ACC112 (cell line): ENCODE measurements around the gene KRT15.
A peak's percentile ranks its signal among the peaks of the same experiment; 100 is the strongest.

Experiments used
- H2AFZ ChIP-seq: fragments of 200-600 bp; sonication (generic); one replicate; pipeline ENCODE4 v1.6.0; 2017; ENCODE audit warnings: antibody characterized with exemption, low read length; ENCODE audit not compliant: unreplicated experiment
- H3K27ac ChIP-seq: fragments of 200-600 bp; sonication (generic); 2 replicates; pipeline ENCODE4 v1.5.1; 2014; ENCODE audit warnings: low read depth, mild to moderate bottlenecking, antibody characterized with exemption, low read length, moderate library complexity
- H3K27me3 ChIP-seq: fragments of 200-600 bp; sonication (generic); 2 replicates; pipeline ENCODE4 v1.6.1; 2014; ENCODE audit warnings: mild to moderate bottlenecking, antibody characterized with exemption, low read length, moderate library complexity, mixed read lengths; ENCODE audit not compliant: insufficient read depth
- H3K36me3 ChIP-seq: fragments of 200-600 bp; sonication (generic); 2 replicates; pipeline ENCODE4 v1.6.1; 2016; ENCODE audit warnings: mild to moderate bottlenecking, antibody characterized with exemption, low read length, moderate library complexity, mixed read lengths; ENCODE audit not compliant: insufficient read depth
- H3K4me1 ChIP-seq: fragments of 200-600 bp; sonication (generic); one replicate; pipeline ENCODE4 v1.6.1; 2016; ENCODE audit warnings: low read length, mixed read lengths; ENCODE audit not compliant: insufficient read depth, unreplicated experiment, control insufficient read depth
- H3K4me3 ChIP-seq: fragments of 200-600 bp; sonication (generic); 2 replicates; pipeline ENCODE4 v1.5.1; 2014; ENCODE audit warnings: mild to moderate bottlenecking, low read depth, low read length
- H3K79me2 ChIP-seq: fragments of 200-600 bp; sonication (generic); one replicate; pipeline ENCODE4 v1.6.0; 2016; ENCODE audit warnings: low read length; ENCODE audit not compliant: control insufficient read depth, unreplicated experiment, insufficient read depth

The KRT15 gene

DNA sequence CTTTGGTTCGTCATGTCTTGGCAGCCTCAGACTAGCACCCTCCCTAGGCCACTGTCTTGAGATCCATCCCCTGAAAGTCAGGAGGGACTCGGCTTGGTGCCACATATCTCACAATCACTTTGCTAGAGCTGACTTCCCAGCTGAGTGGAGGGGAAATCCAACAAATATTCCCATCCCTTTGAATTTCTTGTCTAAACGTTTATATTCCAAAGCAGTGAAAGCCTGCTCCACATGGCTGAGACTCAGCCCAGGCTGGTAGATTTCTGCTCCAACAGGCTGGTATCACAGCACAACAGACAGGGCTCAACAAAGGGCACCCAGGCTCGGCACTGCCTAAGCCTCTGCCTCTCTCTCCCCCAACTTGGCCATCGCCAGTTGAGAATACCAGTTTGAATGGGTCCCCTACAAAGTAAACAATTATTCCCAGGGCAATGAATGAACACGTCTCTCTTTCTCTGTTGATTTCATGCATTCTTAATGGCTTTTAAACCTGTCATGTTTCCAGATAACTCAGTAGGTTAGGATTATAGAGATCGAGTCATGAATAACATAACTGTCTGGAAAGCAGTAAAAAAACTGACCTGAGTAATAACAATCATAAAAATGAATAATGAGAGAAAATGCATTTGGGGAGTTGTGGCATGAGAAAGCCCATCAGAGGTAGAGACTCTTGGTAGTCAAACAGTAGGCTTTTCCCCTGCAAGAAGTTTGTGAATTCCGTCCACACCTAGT is 14.3 kb downstream of the KRT15 start:
- Histone ChIP-seq H3K4me1 (peaks cover 13% of the 10 kb centered on the region), H3K27ac (no peak overlapping the region), H3K4me3 (no peak overlapping the region), H3K27me3 (no peaks in the 10 kb centered on the region), H2AFZ (no peak overlapping the region), H3K36me3 (no peaks in the 10 kb centered on the region), H3K79me2 (no peaks in the 10 kb centered on the region)

DNA sequence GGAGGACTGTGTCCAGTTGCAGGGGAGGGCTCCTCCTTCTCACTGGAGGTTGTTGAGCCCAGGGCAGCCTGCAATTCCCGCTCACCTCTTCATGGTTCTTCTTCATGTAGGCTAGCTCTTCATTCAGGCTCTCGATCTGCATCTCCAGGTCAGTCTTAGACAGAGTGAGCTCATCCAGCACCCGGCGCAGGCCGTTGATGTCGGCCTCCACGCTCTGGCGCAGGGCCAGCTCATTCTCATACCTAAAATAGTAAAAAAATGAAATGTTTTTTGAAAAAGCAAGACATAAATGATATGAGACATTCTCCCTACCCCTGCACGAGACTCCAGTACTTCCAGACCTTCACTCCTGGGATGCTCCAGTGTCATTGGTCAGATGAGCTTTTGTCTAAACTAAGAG is 15.5 kb downstream of the KRT15 start:
- Histone ChIP-seq H3K27me3 (no peaks in the 10 kb centered on the region), H3K27ac (no peak overlapping the region), H3K4me3 (no peak overlapping the region), H2AFZ (no peak overlapping the region), H3K79me2 (no peaks in the 10 kb centered on the region), H3K4me1 (peaks cover 13% of the 10 kb centered on the region), H3K36me3 (no peaks in the 10 kb centered on the region)

DNA sequence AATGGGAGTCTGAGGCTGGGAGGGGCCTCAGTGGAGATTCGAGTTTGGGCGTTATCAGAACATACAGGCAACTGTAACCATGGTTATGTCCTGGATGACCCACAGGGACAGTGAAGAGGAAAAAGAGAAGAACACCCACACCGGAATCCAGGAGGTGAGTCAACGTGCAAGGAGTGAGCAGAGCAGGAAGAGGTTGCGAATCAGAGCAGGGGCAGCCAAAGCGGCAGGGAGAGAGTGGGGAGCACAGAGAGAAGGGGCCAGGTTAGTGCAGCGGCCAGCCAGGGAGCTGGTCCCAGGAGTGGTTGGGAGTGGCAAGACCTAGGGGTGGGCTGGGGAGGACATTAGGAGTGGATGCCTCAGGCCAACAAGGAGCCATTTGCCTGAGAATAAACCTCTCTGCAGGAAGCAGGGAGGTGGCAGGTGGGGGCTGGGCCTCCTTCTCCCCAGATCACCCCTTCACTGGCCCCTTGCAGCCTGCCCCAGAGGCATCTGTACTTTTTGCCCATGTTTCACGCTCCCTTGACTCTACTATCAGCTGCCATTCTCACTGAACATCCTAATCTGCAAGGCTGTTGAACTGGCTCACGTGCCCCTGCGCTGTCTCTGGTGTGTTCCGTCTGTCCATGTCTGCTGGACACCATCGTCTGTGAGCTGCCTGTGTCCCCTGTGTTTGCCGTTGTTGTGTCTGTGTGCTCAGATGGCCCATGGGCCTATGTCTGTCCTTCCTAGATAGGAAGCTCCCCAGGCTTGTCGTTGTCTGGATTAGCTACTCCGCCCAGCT is 18.4 kb downstream of the KRT15 start:
- peak overlapping the region; percentile 29 for H2AFZ ChIP-seq
- H3K27me3 ChIP-seq: no peaks in the 10 kb centered on the region
- peaks cover 17% of the 10 kb centered on the region for H3K4me1 ChIP-seq
- H3K79me2 ChIP-seq: no peaks in the 10 kb centered on the region
- no peak overlapping the region for H3K4me3 ChIP-seq
- H3K36me3 ChIP-seq: no peaks in the 10 kb centered on the region
- peak overlapping the region; percentile 31; the same call in 1 of the 2 replicates for H3K27ac ChIP-seq

DNA sequence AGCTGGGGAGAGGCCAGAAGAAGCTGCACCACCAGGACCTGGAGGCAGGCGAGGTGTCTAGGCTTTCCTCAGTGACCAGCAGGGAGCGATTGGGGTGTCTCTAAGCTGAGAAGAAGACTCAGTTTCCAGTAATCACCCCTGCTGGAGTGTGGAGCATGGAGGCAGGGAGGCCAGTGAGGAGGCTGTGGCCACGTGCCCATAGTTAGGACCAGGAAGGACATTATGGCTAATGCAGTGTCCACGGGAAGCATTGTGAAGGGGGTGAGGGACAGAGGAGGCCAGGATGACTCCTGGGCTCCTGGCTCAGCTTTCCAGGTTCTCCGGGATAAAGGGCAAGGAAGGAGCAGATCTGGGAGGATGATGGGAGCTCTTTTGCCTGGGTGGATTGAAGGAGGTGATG is 19.0 kb downstream of the KRT15 start:
- no peak overlapping the region for H3K4me3 ChIP-seq
- H3K27ac ChIP-seq: peak overlapping the region; percentile 31
- no peak overlapping the region for H2AFZ ChIP-seq
- H3K36me3 ChIP-seq: no peaks in the 10 kb centered on the region
- H3K79me2 ChIP-seq: no peaks in the 10 kb centered on the region
- peaks cover 21% of the 10 kb centered on the region for H3K4me1 ChIP-seq
- no peaks in the 10 kb centered on the region for H3K27me3 ChIP-seq

DNA sequence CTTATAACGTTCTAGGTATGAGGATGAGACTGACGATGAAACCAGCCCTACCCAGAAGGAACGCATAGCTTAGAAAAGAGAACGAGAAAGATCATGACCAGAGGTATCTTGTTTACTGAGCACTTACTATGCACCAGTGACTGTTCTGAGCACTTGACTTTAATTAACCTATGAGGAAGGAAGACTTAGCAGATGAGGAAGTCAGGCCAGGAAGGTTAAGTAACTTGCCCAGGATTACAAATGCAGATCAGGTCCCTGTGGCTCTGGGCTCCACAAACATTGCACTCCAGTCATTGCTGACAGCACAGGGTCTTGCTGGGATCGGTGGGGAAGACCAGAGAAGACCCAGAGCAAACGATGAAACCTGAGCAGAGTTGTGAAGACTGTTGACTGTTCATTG is 20.4 kb downstream of the KRT15 start:
- no peaks in the 10 kb centered on the region for H3K36me3 ChIP-seq
- H2AFZ ChIP-seq: no peak overlapping the region
- no peaks in the 10 kb centered on the region for H3K79me2 ChIP-seq
- H3K4me3 ChIP-seq: no peak overlapping the region
- H3K4me1 ChIP-seq: peaks cover 28% of the 10 kb centered on the region
- H3K27me3 ChIP-seq: no peaks in the 10 kb centered on the region
- no peak overlapping the region for H3K27ac ChIP-seq

DNA sequence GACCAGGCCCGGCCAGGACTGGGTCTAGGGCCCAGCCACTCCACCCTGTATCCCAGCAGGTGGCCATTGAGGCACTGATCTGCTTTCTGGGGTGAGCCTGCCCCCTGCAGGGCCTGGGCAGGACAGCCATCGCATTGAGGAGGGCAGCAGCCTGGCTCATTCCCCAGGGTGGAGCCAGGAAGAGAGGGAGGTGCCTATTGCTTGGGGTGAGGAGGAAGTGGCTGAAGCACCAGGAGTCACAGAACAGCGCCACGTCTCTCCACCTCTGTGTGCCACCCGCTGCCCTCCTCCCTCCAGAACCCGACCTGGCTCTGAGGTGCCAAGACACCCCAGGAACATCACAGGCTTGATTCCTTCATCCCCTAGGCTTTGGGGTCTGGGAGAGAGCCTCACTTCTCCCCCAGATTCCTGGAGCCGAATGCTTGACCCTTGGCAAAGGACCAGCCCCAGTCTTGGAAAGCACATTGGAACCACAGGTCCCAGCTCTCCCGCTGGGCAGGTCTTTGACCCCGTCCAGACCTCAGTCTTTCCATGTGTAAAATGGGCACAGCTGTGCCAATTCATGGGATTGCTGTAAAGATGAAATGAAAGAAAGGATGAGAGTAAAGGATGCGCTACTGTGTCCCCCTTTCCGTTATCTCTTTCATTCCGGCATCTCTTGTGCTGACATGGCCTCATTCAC is 21.7 kb downstream of the KRT15 start:
- peak overlapping the region; percentile 28 for H2AFZ ChIP-seq
- 0 out of 2 replicates have a peak overlapping the region, but pooled peaks have one; percentile 14 for H3K27ac ChIP-seq
- H3K79me2 ChIP-seq: no peaks in the 10 kb centered on the region
- no peaks in the 10 kb centered on the region for H3K36me3 ChIP-seq
- no peak overlapping the region for H3K4me3 ChIP-seq
- H3K4me1 ChIP-seq: peaks cover 40% of the 10 kb centered on the region
- no peaks in the 10 kb centered on the region for H3K27me3 ChIP-seq

DNA sequence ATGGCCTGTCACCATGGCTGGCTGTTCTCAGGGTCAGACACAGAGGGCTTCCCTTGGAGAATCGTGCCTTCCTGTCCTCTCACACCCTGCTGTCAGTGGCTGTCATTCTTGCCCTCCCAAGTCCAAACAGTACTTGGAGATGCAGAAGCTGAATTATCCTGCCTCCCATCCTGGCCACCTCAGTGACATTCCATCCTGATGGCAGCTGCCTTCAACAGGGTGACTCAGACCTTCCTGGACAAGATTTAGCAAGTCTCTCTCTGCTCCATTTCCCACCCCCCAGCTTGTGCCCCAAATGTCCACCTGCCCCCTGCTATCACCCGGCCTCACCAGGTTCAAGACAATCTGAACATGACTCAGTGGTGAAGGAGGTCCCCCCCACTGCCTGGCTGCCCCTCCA is 24.2 kb downstream of the KRT15 start:
- Histone ChIP-seq H3K4me3 (no peak overlapping the region), H3K36me3 (no peaks in the 10 kb centered on the region), H3K79me2 (no peaks in the 10 kb centered on the region), H3K27me3 (no peaks in the 10 kb centered on the region), H3K27ac (no peak overlapping the region), H2AFZ (no peak overlapping the region), H3K4me1 (peaks cover 28% of the 10 kb centered on the region)

DNA sequence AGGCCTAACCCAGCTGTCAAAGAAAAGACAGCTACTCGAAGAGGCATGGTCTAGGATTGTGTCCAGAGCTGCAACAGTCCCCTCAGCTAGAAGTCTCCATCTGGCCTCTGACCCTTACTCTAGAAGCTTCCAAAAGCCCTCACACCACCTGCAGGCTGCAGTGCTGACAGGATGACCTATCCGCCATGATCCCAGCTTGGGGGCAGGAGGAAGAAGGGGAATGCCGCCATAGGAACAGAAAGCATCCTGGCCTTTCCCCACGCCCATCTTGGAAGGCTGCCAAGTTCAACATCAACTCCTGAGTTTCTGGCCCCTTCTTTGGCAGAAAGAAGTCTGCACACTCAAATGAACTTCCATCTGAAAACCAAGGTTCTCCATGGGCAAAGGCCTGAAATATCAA is 25.9 kb downstream of the KRT15 start:
- Histone ChIP-seq H3K36me3 (no peaks in the 10 kb centered on the region), H3K27ac (no peak overlapping the region), H3K4me3 (no peak overlapping the region), H2AFZ (peak overlapping the region; percentile 1), H3K79me2 (no peaks in the 10 kb centered on the region), H3K27me3 (no peaks in the 10 kb centered on the region), H3K4me1 (peaks cover 26% of the 10 kb centered on the region)

DNA sequence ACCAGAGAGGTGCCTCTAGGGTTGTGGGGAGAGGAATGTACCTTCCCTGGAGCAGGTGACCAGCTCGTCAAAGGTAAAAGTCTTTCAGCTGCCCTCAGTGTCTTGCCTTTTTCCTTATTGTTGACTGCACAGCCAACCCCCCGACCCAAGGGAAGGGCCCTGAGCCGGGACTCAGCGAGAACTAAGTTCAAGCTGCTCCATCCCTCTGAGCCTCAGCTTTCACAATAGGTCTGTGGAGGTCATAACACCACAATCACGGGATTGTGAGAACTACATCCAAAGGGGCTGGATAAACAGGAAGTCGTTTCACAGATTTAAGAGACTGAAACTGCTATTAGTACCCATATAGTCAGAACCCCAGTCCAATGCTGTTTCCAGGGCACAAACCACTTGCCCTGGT is 26.3 kb downstream of the KRT15 start:
- no peak overlapping the region for H3K4me3 ChIP-seq
- no peaks in the 10 kb centered on the region for H3K36me3 ChIP-seq
- H3K27me3 ChIP-seq: no peaks in the 10 kb centered on the region
- H3K27ac ChIP-seq: no peak overlapping the region
- peaks cover 26% of the 10 kb centered on the region for H3K4me1 ChIP-seq
- H3K79me2 ChIP-seq: no peaks in the 10 kb centered on the region
- H2AFZ ChIP-seq: peak overlapping the region; percentile 1

DNA sequence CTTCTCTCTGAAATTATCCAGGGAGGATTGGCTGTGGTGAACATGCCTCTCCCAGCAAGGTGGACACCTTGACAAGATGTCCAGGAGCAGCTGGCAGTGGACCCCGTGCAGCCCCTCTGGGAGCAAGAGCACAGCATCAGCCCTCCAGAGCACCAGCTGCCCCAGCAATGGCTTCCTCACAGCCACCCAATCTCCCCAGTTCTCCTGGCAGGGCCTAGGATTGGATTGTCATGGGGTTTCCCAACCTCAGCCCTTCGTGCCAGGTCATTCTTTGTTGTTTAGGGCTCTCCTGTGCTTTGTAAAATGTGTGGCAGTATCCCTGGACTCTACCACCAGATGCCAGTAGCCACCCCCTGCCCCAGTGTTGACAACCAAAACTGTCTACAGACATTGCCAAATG is 27.2 kb downstream of the KRT15 start:
- no peak overlapping the region for H3K27ac ChIP-seq
- H3K4me3 ChIP-seq: no peak overlapping the region
- no peaks in the 10 kb centered on the region for H3K36me3 ChIP-seq
- H3K4me1 ChIP-seq: peaks cover 23% of the 10 kb centered on the region
- no peaks in the 10 kb centered on the region for H3K27me3 ChIP-seq
- H3K79me2 ChIP-seq: no peaks in the 10 kb centered on the region
- no peak overlapping the region for H2AFZ ChIP-seq
